GM23338 (cell line): Measurements from ENCODE around the gene TESMIN. TPM values are rescaled to one million over a fixed set of nuclear protein-coding genes. Genes with fewer than 3 reads are reported as not detected.

ENCODE experiments used
- ATAC-seq: fragments of 200-7000 bp; cut with Tn5 transposase; 3 replicates; pipeline ENCODE4 v1.9.1; 2020
- DNase-seq: peaks from one replicate; pipeline ENCODE4 v3.0.0-alpha.2; 2015; ENCODE audit warnings: low spot score
- H2AFZ ChIP-seq: fragments of 200-600 bp; sonication (generic); 2 replicates; pipeline ENCODE4 v1.8.0; 2016; ENCODE audit warnings: antibody characterized with exemption, mild to moderate bottlenecking, moderate library complexity
- H3F3A ChIP-seq: fragments of 200-600 bp; sonication (generic); replicated peaks from 2 replicates; pipeline ENCODE4 v1.8.0; 2017; ENCODE audit warnings: antibody characterized with exemption, mixed run types, low read depth
- H3K27ac ChIP-seq: fragments of 200-600 bp; sonication (generic); 2 replicates; pipeline ENCODE4 v1.6.1; 2016; ENCODE audit warnings: low read depth
- H3K27me3 ChIP-seq: fragments of 200-600 bp; sonication (generic); 2 replicates; pipeline ENCODE4 v1.8.0; 2016; ENCODE audit warnings: mild to moderate bottlenecking, mixed run types, moderate library complexity; ENCODE audit not compliant: insufficient read depth
- H3K36me3 ChIP-seq: fragments of 200-600 bp; sonication (generic); 2 replicates; pipeline ENCODE4 v1.8.0; 2016; ENCODE audit warnings: mild to moderate bottlenecking; ENCODE audit not compliant: insufficient read depth
- H3K4me1 ChIP-seq: fragments of 200-600 bp; sonication (generic); 2 replicates; pipeline ENCODE4 v1.8.0; 2016; ENCODE audit warnings: mild to moderate bottlenecking, moderate library complexity; ENCODE audit not compliant: insufficient read depth
- H3K4me2 ChIP-seq: fragments of 200-600 bp; sonication (generic); 2 replicates; pipeline ENCODE4 v1.7.1; 2017; ENCODE audit warnings: mixed run types
- H3K4me3 ChIP-seq: fragments of 200-600 bp; sonication (generic); 2 replicates; pipeline ENCODE4 v1.6.1; 2016; ENCODE audit warnings: mixed run types
- H3K79me2 ChIP-seq: fragments of 200-600 bp; sonication (generic); replicated peaks from 2 replicates; pipeline ENCODE4 v1.8.0; 2017; ENCODE audit warnings: mild to moderate bottlenecking; ENCODE audit not compliant: insufficient read depth
- H3K9me2 ChIP-seq: fragments of 200-600 bp; sonication (generic); 2 replicates; pipeline ENCODE4 v1.8.0; 2017; ENCODE audit not compliant: insufficient read depth
- H4K20me1 ChIP-seq: fragments of 200-600 bp; sonication (generic); replicated peaks from 2 replicates; pipeline ENCODE4 v1.8.0; 2017; ENCODE audit warnings: mild to moderate bottlenecking; ENCODE audit not compliant: insufficient read depth
- H3K27ac Mint-ChIP-seq: 2 replicates; pipeline ENCODE4 v1.8.0; 2020; ENCODE audit warnings: inconsistent platforms, mild to moderate bottlenecking, moderate library complexity, mixed read lengths
- H3K27me3 Mint-ChIP-seq: 3 replicates; pipeline ENCODE4 v1.8.0; 2022; ENCODE audit warnings: low read depth, mild to moderate bottlenecking, moderate library complexity, mixed read lengths, inconsistent platforms; ENCODE audit not compliant: insufficient read depth, poor library complexity
- H3K36me3 Mint-ChIP-seq: 3 replicates; pipeline ENCODE4 v1.8.0; 2021; ENCODE audit warnings: low read depth, mild to moderate bottlenecking, inconsistent platforms, moderate library complexity, mixed read lengths
- H3K4me1 Mint-ChIP-seq: 3 replicates; pipeline ENCODE4 v1.8.0; 2020; ENCODE audit warnings: mild to moderate bottlenecking, inconsistent platforms, mixed read lengths
- H3K4me3 Mint-ChIP-seq: 3 replicates; pipeline ENCODE4 v1.8.0; 2021; ENCODE audit warnings: moderate library complexity, mild to moderate bottlenecking, inconsistent platforms, mixed read lengths
- H3K9me3 Mint-ChIP-seq: 3 replicates; pipeline ENCODE4 v1.8.0; 2020; ENCODE audit warnings: moderate library complexity, mild to moderate bottlenecking, inconsistent platforms, mixed read lengths
- CREB1 ChIP-seq: fragments of 250-450 bp; sonication (Bioruptor Pico); IDR thresholded peaks from 2 replicates; pipeline ENCODE4 v1.5.0; 2020; ENCODE audit warnings: low read depth, mild to moderate bottlenecking, moderate library complexity
- CTCF ChIP-seq, 2 experiments: fragments of 200-600 bp in 1 of 2; sonication (generic) in 1 of 2; conservative IDR thresholded peaks; 2 replicates each; pipeline versions ENCODE4 v1.5.1 to v1.6.1; 2016 to 2017; ENCODE audit warnings: antibody characterized with exemption in 2 of 2, low read depth in 2 of 2, mild to moderate bottlenecking in 2 of 2, moderate library complexity in 1 of 2
- ETS1 ChIP-seq: IDR thresholded peaks from 2 replicates; pipeline ENCODE4 v1.6.1; 2016; ENCODE audit warnings: antibody characterized with exemption
- EZH2 ChIP-seq: fragments of 200-600 bp; sonication (generic); IDR thresholded peaks from one replicate; pipeline ENCODE4 v1.8.0; 2017; ENCODE audit warnings: antibody characterized with exemption, mild to moderate bottlenecking, low read depth; ENCODE audit not compliant: unreplicated experiment
- EZH2phosphoT487 ChIP-seq: fragments of 200-600 bp; sonication (generic); IDR thresholded peaks from one replicate; pipeline ENCODE4 v1.8.1; 2018; ENCODE audit warnings: antibody characterized with exemption; ENCODE audit not compliant: unreplicated experiment
- JUNB ChIP-seq: IDR thresholded peaks from one replicate; pipeline ENCODE4 v1.6.1; 2016; ENCODE audit warnings: antibody characterized with exemption; ENCODE audit not compliant: unreplicated experiment
- NANOG ChIP-seq: IDR thresholded peaks from 2 replicates; pipeline ENCODE4 v1.6.1; 2016; ENCODE audit warnings: antibody characterized with exemption, borderline replicate concordance
- POLR2AphosphoS5 ChIP-seq: IDR thresholded peaks from 2 replicates; pipeline ENCODE4 v1.6.1; 2016; ENCODE audit warnings: antibody characterized with exemption, low read depth
- STAT1 ChIP-seq: IDR thresholded peaks from one replicate; pipeline ENCODE4 v1.6.1; 2016; ENCODE audit warnings: antibody characterized with exemption; ENCODE audit not compliant: unreplicated experiment
- ZNF114 ChIP-seq: fragments of 250-450 bp; sonication (Bioruptor Pico); IDR thresholded peaks from 2 replicates; pipeline ENCODE4 v1.5.0; 2020; ENCODE audit warnings: mild to moderate bottlenecking, moderate library complexity
- ZNF331 ChIP-seq: fragments of 250-450 bp; sonication (Bioruptor Pico); IDR thresholded peaks from 2 replicates; pipeline ENCODE4 v1.5.0; 2020; ENCODE audit warnings: low read depth, mild to moderate bottlenecking, moderate library complexity
- polyA plus RNA-seq: library from polyadenylated mRNA; unstranded; fragments of >200 nt; fragmentation: Nextera tagmentation; extraction: Ambion mirVana; gene quantifications from 2 replicates; pipeline ENCODE4 v1.2.1, GENCODE V29; 2016
- total RNA-seq: library from RNA; depleted of rRNA; stranded (reverse); fragments of >200 nt; shearing (Covaris generic); gene quantifications from 2 replicates; pipeline ENCODE4 v1.2.3, GENCODE V29; 2014
- TF ChIP-seq, protein P1 (sequence below): IDR thresholded peaks from one replicate; pipeline ENCODE4 v1.6.1; 2018; ENCODE audit warnings: antibody characterized with exemption; ENCODE audit not compliant: unreplicated experiment
- TF ChIP-seq, protein P2 (sequence below): fragments of 250-450 bp; sonication (Bioruptor Pico); IDR thresholded peaks from 2 replicates; pipeline ENCODE4 v1.5.0; 2020; ENCODE audit warnings: mild to moderate bottlenecking, moderate library complexity

TESMIN gene
- total and polyA plus RNA-seq, 2 experiments from 2014 or later, result 54.5 to 64.6 TPM

GRCh38 chr11:68658661-68659060, 92.7 kb downstream of the TESMIN start:
- Mint-ChIP-seq H3K27me3 (peaks cover 12% of the 10 kb centered on the region), H3K27ac (no peak overlapping the region), H3K9me3 (peaks cover 25% of the 10 kb centered on the region), H3K36me3 (peaks cover 11% of the 10 kb centered on the region; the same call in 2 of the 3 replicates), H3K4me3 (no peak overlapping the region), H3K4me1 (no peaks in the 10 kb centered on the region; the same call in 2 of the 3 replicates)
- TF ChIP-seq EZH2 (no peak), POLR2AphosphoS5 (no peak), CREB1 (CRISPR knock-in tag) (no peak), JUNB (no peak), EZH2phosphoT487 (no peak), ZNF331 (CRISPR knock-in tag) (no peak), STAT1 (no peak), ZNF114 (CRISPR knock-in tag) (no peak), NANOG (no peak), CTCF (conservative IDR thresholded peaks at IDR 0.05; ENCODE audit: low read depth in 2 of 2) (no peak), ETS1 (no peak)
- TF ChIP-seq, protein P1, sequence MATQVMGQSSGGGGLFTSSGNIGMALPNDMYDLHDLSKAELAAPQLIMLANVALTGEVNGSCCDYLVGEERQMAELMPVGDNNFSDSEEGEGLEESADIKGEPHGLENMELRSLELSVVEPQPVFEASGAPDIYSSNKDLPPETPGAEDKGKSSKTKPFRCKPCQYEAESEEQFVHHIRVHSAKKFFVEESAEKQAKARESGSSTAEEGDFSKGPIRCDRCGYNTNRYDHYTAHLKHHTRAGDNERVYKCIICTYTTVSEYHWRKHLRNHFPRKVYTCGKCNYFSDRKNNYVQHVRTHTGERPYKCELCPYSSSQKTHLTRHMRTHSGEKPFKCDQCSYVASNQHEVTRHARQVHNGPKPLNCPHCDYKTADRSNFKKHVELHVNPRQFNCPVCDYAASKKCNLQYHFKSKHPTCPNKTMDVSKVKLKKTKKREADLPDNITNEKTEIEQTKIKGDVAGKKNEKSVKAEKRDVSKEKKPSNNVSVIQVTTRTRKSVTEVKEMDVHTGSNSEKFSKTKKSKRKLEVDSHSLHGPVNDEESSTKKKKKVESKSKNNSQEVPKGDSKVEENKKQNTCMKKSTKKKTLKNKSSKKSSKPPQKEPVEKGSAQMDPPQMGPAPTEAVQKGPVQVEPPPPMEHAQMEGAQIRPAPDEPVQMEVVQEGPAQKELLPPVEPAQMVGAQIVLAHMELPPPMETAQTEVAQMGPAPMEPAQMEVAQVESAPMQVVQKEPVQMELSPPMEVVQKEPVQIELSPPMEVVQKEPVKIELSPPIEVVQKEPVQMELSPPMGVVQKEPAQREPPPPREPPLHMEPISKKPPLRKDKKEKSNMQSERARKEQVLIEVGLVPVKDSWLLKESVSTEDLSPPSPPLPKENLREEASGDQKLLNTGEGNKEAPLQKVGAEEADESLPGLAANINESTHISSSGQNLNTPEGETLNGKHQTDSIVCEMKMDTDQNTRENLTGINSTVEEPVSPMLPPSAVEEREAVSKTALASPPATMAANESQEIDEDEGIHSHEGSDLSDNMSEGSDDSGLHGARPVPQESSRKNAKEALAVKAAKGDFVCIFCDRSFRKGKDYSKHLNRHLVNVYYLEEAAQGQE, result no peak
- TF ChIP-seq, protein P2, sequence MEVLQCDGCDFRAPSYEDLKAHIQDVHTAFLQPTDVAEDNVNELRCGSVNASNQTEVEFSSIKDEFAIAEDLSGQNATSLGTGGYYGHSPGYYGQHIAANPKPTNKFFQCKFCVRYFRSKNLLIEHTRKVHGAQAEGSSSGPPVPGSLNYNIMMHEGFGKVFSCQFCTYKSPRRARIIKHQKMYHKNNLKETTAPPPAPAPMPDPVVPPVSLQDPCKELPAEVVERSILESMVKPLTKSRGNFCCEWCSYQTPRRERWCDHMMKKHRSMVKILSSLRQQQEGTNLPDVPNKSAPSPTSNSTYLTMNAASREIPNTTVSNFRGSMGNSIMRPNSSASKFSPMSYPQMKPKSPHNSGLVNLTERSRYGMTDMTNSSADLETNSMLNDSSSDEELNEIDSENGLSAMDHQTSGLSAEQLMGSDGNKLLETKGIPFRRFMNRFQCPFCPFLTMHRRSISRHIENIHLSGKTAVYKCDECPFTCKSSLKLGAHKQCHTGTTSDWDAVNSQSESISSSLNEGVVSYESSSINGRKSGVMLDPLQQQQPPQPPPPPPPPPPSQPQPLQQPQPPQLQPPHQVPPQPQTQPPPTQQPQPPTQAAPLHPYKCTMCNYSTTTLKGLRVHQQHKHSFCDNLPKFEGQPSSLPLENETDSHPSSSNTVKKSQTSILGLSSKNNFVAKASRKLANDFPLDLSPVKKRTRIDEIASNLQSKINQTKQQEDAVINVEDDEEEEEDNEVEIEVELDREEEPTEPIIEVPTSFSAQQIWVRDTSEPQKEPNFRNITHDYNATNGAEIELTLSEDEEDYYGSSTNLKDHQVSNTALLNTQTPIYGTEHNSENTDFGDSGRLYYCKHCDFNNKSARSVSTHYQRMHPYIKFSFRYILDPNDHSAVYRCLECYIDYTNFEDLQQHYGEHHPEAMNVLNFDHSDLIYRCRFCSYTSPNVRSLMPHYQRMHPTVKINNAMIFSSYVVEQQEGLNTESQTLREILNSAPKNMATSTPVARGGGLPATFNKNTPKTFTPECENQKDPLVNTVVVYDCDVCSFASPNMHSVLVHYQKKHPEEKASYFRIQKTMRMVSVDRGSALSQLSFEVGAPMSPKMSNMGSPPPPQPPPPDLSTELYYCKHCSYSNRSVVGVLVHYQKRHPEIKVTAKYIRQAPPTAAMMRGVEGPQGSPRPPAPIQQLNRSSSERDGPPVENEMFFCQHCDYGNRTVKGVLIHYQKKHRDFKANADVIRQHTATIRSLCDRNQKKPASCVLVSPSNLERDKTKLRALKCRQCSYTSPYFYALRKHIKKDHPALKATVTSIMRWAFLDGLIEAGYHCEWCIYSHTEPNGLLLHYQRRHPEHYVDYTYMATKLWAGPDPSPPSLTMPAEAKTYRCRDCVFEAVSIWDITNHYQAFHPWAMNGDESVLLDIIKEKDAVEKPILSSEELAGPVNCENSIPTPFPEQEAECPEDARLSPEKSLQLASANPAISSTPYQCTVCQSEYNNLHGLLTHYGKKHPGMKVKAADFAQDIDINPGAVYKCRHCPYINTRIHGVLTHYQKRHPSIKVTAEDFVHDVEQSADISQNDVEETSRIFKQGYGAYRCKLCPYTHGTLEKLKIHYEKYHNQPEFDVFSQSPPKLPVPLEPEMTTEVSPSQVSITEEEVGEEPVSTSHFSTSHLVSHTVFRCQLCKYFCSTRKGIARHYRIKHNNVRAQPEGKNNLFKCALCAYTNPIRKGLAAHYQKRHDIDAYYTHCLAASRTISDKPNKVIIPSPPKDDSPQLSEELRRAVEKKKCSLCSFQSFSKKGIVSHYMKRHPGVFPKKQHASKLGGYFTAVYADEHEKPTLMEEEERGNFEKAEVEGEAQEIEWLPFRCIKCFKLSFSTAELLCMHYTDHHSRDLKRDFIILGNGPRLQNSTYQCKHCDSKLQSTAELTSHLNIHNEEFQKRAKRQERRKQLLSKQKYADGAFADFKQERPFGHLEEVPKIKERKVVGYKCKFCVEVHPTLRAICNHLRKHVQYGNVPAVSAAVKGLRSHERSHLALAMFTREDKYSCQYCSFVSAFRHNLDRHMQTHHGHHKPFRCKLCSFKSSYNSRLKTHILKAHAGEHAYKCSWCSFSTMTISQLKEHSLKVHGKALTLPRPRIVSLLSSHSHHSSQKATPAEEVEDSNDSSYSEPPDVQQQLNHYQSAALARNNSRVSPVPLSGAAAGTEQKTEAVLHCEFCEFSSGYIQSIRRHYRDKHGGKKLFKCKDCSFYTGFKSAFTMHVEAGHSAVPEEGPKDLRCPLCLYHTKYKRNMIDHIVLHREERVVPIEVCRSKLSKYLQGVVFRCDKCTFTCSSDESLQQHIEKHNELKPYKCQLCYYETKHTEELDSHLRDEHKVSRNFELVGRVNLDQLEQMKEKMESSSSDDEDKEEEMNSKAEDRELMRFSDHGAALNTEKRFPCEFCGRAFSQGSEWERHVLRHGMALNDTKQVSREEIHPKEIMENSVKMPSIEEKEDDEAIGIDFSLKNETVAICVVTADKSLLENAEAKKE (CRISPR knock-in tag), result no peak
- peak overlapping the region; percentile 59; the same call in 1 of the 2 replicates for H2AFZ ChIP-seq
- H3K4me1 ChIP-seq, result no peaks in the 10 kb centered on the region
- no peaks in the 10 kb centered on the region for H3K36me3 ChIP-seq
- H3K79me2 ChIP-seq, result no peaks in the 10 kb centered on the region
- H3K4me2 ChIP-seq, result no peak overlapping the region
- H3F3A ChIP-seq, result peaks cover 5% of the 10 kb centered on the region; the same call in 1 of the 2 replicates
- H3K27ac ChIP-seq, result no peak overlapping the region
- no peaks in the 10 kb centered on the region for H4K20me1 ChIP-seq
- ATAC-seq (no peak), DNase-seq (no peak)
- H3K4me3 ChIP-seq, result no peak overlapping the region
- no peaks in the 10 kb centered on the region for H3K9me2 ChIP-seq
- H3K27me3 ChIP-seq, result no peaks in the 10 kb centered on the region
